Liver (tissue), 3 donors: ENCODE results near the gene HTR7.

Experiments used
- RXRA ChIP-seq, 2 donors: IDR thresholded peaks; 2 replicates each; pipeline ENCODE4 v1.6.1; 2017 to 2018; ENCODE audit warnings: antibody characterized with exemption in 2 of 2, mild to moderate bottlenecking in 1 of 2
- TF ChIP-seq, protein P1 (sequence below): fragments of 150-350 bp; IDR thresholded peaks from 2 replicates; pipeline ENCODE4 v1.5.1; 2017; ENCODE audit warnings: improper control_type of control experiment, low read depth, low read length; ENCODE audit not compliant: missing input control
- TF ChIP-seq, protein P2 (sequence below): IDR thresholded peaks from 2 replicates; pipeline ENCODE4 v1.6.1; 2016; ENCODE audit warnings: antibody characterized with exemption
- donor health status: healthy.
- donor health status: healthy.

DNA sequence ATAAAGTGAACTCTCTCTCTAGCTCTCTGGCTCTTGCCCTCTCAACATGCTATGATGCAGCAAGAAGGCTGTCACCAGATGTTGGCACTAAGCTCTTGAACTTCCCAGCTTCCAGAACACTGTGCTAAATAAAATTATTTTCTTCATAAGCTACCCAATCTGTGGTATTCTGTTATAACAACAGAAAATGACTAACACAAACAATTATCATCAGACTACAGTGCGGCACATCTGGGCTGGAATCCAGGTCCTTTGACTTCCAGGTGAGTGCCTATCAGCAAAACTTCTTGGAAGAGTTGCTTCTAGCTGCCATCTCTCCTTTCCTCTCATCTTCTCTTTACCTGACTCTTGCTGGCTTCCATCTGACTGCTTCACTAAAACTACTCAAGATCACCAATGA is 20.4 kb downstream of the HTR7 start:
- TF ChIP-seq RXRA (IDR thresholded peaks at IDR 0.05) = no peak
- TF ChIP-seq, protein P1, sequence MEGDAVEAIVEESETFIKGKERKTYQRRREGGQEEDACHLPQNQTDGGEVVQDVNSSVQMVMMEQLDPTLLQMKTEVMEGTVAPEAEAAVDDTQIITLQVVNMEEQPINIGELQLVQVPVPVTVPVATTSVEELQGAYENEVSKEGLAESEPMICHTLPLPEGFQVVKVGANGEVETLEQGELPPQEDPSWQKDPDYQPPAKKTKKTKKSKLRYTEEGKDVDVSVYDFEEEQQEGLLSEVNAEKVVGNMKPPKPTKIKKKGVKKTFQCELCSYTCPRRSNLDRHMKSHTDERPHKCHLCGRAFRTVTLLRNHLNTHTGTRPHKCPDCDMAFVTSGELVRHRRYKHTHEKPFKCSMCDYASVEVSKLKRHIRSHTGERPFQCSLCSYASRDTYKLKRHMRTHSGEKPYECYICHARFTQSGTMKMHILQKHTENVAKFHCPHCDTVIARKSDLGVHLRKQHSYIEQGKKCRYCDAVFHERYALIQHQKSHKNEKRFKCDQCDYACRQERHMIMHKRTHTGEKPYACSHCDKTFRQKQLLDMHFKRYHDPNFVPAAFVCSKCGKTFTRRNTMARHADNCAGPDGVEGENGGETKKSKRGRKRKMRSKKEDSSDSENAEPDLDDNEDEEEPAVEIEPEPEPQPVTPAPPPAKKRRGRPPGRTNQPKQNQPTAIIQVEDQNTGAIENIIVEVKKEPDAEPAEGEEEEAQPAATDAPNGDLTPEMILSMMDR = no peak
- TF ChIP-seq, protein P2, sequence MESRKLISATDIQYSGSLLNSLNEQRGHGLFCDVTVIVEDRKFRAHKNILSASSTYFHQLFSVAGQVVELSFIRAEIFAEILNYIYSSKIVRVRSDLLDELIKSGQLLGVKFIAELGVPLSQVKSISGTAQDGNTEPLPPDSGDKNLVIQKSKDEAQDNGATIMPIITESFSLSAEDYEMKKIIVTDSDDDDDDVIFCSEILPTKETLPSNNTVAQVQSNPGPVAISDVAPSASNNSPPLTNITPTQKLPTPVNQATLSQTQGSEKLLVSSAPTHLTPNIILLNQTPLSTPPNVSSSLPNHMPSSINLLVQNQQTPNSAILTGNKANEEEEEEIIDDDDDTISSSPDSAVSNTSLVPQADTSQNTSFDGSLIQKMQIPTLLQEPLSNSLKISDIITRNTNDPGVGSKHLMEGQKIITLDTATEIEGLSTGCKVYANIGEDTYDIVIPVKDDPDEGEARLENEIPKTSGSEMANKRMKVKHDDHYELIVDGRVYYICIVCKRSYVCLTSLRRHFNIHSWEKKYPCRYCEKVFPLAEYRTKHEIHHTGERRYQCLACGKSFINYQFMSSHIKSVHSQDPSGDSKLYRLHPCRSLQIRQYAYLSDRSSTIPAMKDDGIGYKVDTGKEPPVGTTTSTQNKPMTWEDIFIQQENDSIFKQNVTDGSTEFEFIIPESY = no peak
